ENCODE data around the gene DNAJC4.

- TF ChIP-seq CTCF (IDR thresholded peaks at IDR 0.05; ENCODE audit: low read depth, low read length), result no peak
- TF ChIP-seq POLR2A (IDR thresholded peaks at IDR 0.05; ENCODE audit: extremely low read depth, insufficient read length), result no peak
- no peak for TF ChIP-seq MYC (IDR thresholded peaks at IDR 0.05; ENCODE audit: low read depth, low read length)
- TF ChIP-seq MAX (IDR thresholded peaks at IDR 0.05; ENCODE audit: low read depth, low read length), result no peak; the same call in 1 of the 2 replicates
Observed at GRCh38 chr11:64250415-64251015, 20.2 kb downstream of the DNAJC4 start.
